OCI-LY7 (cell line): ENCODE data around the gene SFT2D1. TPM values are rescaled to one million over a fixed set of nuclear protein-coding genes. Genes with fewer than 3 reads are reported as not detected.

Experiments used
- BruUV-seq: library from RNA; stranded (reverse); fragments of 400-500 nt; replicated peaks from 2 replicates; lab custom pipeline; 2021; lab: Mats Ljungman, UMichigan
- CTCF ChIA-PET: fragments of 300-600 bp; sonication (Branson Sonifier 250); formaldehyde crosslinking; loops from one replicate; lab custom pipeline; 2022; ENCODE audit warnings: antibody characterized with exemption; ENCODE audit not compliant: unreplicated experiment; lab: Charles Lee
- POLR2A ChIA-PET: fragments of 300-600 bp; sonication (Branson Sonifier 250); formaldehyde crosslinking; loops from one replicate; lab custom pipeline; 2022; ENCODE audit warnings: antibody characterized with exemption; lab: Charles Lee
- DNase-seq: peaks from one replicate; pipeline ENCODE4 v3.0.0-alpha.2; 2015; ENCODE audit warnings: low spot score
- H2AFZ ChIP-seq: fragments of 200-600 bp; sonication (generic), shearing (Covaris generic); 2 replicates; pipeline ENCODE4 v1.6.1; 2014; ENCODE audit warnings: mild to moderate bottlenecking, antibody characterized with exemption, low read length, moderate library complexity
- H3K27ac ChIP-seq: fragments of 200-600 bp; sonication (generic); 2 replicates; pipeline ENCODE4 v1.5.1; 2014; ENCODE audit warnings: mixed run types, low read depth, mild to moderate bottlenecking, moderate library complexity, low read length, inconsistent platforms; ENCODE audit not compliant: poor library complexity, severe bottlenecking
- H3K36me3 ChIP-seq: fragments of 200-600 bp; sonication (generic); 2 replicates; pipeline ENCODE4 v1.6.1; 2014; ENCODE audit warnings: mild to moderate bottlenecking, antibody characterized with exemption, low read length, moderate library complexity, mixed read lengths; ENCODE audit not compliant: insufficient read depth
- H3K4me1 ChIP-seq: fragments of 200-600 bp; sonication (generic); 2 replicates; pipeline ENCODE4 v1.5.1; 2014; ENCODE audit warnings: mild to moderate bottlenecking, low read length; ENCODE audit not compliant: insufficient read depth, poor library complexity, severe bottlenecking
- H3K4me2 ChIP-seq: fragments of 200-600 bp; sonication (generic); 2 replicates; pipeline ENCODE4 v1.6.1; 2014; ENCODE audit warnings: mild to moderate bottlenecking, low read length
- H3K4me3 ChIP-seq: fragments of 200-600 bp; sonication (generic); 2 replicates; pipeline ENCODE4 v1.5.1; 2014; ENCODE audit warnings: mild to moderate bottlenecking, low read depth, low read length; ENCODE audit not compliant: poor library complexity, severe bottlenecking
- H3K79me2 ChIP-seq: fragments of 200-600 bp; sonication (generic); 2 replicates; pipeline ENCODE4 v1.6.1; 2016; ENCODE audit warnings: low read depth, mild to moderate bottlenecking, low read length, moderate library complexity, mixed read lengths; ENCODE audit not compliant: insufficient read depth
- H3K9me2 ChIP-seq: fragments of 200-600 bp; sonication (generic); 2 replicates; pipeline ENCODE4 v1.6.1; 2016; ENCODE audit warnings: mild to moderate bottlenecking, low read length, mixed read lengths; ENCODE audit not compliant: insufficient read depth
- H3K9me3 ChIP-seq: fragments of 200-600 bp; sonication (generic); 2 replicates; pipeline ENCODE4 v1.6.1; 2014; ENCODE audit warnings: mild to moderate bottlenecking, mixed run types, low read length, mixed read lengths
- H4K20me1 ChIP-seq: fragments of 200-600 bp; sonication (generic); 2 replicates; pipeline ENCODE4 v1.6.1; 2014; ENCODE audit warnings: mild to moderate bottlenecking, antibody characterized with exemption, low read length, moderate library complexity, mixed read lengths; ENCODE audit not compliant: insufficient read depth
- EZH2phosphoT487 ChIP-seq: fragments of 200-600 bp; sonication (generic); IDR thresholded peaks from 2 replicates; pipeline ENCODE4 v1.6.1; 2018; ENCODE audit warnings: low read depth, borderline replicate concordance, mild to moderate bottlenecking, mixed run types, antibody characterized with exemption, low read length, moderate library complexity, mixed read lengths
- intact Hi-C: fragments of 100-400 bp; cut with micrococcal nuclease; formaldehyde crosslinking; loops from one replicate; pipeline ENCODE4 v1.10.0; 2022; ENCODE audit not compliant: unreplicated experiment
- total RNA-seq, 2 experiments: library from RNA; depleted of rRNA in 1 of 2; stranded (reverse); fragments of >200 nt in 1 of 2; shearing (Covaris generic) in 1 of 2; gene quantifications; 2 replicates each; pipeline ENCODE4 v1.2.3, GENCODE V29; 2014 to 2022
- TF ChIP-seq, protein P1 (sequence below): fragments of 200-600 bp; sonication (generic); conservative IDR thresholded peaks from 2 replicates; pipeline ENCODE4 v1.5.1; 2014; ENCODE audit warnings: mild to moderate bottlenecking, antibody characterized with exemption, low read length, moderate library complexity, mixed read lengths

Gene SFT2D1
- total RNA-seq, 2 experiments from 2014 or later, result 43.4 to 63.9 TPM

DNA sequence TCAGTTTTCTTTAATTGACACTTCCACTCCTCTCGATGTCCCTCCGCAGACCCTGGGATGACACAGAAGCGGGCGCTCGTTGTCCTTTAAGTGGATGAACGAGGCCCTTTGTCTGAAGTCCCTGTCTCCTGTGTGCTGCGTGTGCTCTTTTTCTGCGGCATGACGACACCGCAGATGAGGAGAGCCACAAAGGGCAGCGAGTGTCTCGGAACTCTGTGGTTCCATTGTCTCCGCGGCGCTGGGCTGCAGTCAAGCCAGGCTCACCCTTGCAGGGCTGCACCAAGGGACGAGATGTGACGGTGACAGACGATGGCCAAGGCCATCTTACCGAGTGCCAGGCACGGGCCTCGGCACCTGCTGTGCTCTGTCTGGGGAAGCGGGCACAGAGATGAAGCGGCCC is 44.7 kb downstream of the SFT2D1 start:
- H3K4me2 ChIP-seq, result no peak overlapping the region
- BruUV-seq, result no TSS peak
- no peak for DNase-seq
- no peak overlapping the region for H3K27ac ChIP-seq
- H2AFZ ChIP-seq, result no peak overlapping the region
- intact Hi-C loops, result no loop called here
- CTCF ChIA-PET, result no interaction called here
- no peak for TF ChIP-seq EZH2phosphoT487
- peaks cover 6% of the 10 kb centered on the region; the same call in 1 of the 2 replicates for H3K9me3 ChIP-seq
- no peaks in the 10 kb centered on the region; the same call in 1 of the 2 replicates for H3K36me3 ChIP-seq
- H3K79me2 ChIP-seq, result no peaks in the 10 kb centered on the region
- H3K4me1 ChIP-seq, result no peaks in the 10 kb centered on the region
- POLR2A ChIA-PET, result interaction anchor here (1.7 kb wide), 1 partner anchor 29 kb away, joined by 5 read pairs; no protein-coding TSS in a partner anchor
- H3K4me3 ChIP-seq, result no peak overlapping the region
- no peaks in the 10 kb centered on the region for H4K20me1 ChIP-seq
- H3K9me2 ChIP-seq, result no peaks in the 10 kb centered on the region

DNA sequence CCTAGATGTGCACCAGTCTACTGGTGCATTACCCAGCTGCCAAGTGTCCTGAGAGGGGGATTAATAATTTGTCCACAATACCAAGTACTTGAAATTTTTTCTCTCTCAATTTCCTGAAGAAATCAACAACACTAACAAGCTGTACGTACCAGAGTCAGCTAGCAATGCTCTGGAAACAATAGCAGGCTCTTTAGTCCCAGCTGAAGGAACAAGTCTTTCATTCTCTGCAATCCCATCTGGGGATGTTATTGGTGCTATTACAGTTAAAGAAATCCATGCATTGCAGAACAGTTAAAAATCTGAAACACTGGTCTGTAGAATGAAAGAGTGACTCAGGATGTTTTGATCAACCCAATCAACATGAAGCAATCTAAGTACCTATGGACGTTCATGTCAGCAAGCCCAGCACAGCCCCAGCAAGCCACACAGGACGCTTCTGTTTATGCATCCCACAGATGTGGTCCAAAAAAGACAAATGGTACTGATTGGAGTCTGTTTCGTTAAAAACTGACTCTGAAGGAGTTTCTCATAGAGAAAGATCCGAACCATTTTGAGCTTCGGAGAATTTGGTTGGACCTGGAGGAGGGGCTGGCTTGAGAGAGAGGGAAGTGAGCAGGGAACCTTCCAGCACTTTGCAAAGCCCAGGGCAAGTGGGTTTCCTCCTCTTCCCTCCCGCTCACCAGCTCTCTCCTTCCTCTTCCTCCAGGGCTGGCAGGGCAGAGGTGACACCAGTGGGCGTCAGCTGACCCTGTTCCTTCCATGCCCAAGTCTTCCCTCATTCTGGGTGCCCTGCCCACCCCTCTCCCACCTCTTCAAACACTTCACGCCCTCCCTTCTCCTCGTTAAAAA is 46.1 kb downstream of the SFT2D1 start:
- H3K4me1 ChIP-seq, result no peaks in the 10 kb centered on the region
- no peaks in the 10 kb centered on the region for H4K20me1 ChIP-seq
- no TSS peak for BruUV-seq
- intact Hi-C loops, result no loop called here
- no peak overlapping the region for H3K4me3 ChIP-seq
- peaks cover 6% of the 10 kb centered on the region; the same call in 1 of the 2 replicates for H3K9me3 ChIP-seq
- no peaks in the 10 kb centered on the region for H3K9me2 ChIP-seq
- no peak for TF ChIP-seq EZH2phosphoT487
- TF ChIP-seq, protein P1, sequence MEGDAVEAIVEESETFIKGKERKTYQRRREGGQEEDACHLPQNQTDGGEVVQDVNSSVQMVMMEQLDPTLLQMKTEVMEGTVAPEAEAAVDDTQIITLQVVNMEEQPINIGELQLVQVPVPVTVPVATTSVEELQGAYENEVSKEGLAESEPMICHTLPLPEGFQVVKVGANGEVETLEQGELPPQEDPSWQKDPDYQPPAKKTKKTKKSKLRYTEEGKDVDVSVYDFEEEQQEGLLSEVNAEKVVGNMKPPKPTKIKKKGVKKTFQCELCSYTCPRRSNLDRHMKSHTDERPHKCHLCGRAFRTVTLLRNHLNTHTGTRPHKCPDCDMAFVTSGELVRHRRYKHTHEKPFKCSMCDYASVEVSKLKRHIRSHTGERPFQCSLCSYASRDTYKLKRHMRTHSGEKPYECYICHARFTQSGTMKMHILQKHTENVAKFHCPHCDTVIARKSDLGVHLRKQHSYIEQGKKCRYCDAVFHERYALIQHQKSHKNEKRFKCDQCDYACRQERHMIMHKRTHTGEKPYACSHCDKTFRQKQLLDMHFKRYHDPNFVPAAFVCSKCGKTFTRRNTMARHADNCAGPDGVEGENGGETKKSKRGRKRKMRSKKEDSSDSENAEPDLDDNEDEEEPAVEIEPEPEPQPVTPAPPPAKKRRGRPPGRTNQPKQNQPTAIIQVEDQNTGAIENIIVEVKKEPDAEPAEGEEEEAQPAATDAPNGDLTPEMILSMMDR, result no peak
- H3K27ac ChIP-seq, result no peak overlapping the region
- H3K36me3 ChIP-seq, result no peaks in the 10 kb centered on the region; the same call in 1 of the 2 replicates
- H3K4me2 ChIP-seq, result no peak overlapping the region
- DNase-seq, result no peak
- no peak overlapping the region for H2AFZ ChIP-seq
- H3K79me2 ChIP-seq, result no peaks in the 10 kb centered on the region
- POLR2A ChIA-PET, result interaction anchor here (0.5 to 1.7 kb wide), 3 partner anchors 14 to 324 kb away, joined by 3 to 5 read pairs (median 3); no protein-coding TSS in a partner anchor
- CTCF ChIA-PET, result no interaction called here

DNA sequence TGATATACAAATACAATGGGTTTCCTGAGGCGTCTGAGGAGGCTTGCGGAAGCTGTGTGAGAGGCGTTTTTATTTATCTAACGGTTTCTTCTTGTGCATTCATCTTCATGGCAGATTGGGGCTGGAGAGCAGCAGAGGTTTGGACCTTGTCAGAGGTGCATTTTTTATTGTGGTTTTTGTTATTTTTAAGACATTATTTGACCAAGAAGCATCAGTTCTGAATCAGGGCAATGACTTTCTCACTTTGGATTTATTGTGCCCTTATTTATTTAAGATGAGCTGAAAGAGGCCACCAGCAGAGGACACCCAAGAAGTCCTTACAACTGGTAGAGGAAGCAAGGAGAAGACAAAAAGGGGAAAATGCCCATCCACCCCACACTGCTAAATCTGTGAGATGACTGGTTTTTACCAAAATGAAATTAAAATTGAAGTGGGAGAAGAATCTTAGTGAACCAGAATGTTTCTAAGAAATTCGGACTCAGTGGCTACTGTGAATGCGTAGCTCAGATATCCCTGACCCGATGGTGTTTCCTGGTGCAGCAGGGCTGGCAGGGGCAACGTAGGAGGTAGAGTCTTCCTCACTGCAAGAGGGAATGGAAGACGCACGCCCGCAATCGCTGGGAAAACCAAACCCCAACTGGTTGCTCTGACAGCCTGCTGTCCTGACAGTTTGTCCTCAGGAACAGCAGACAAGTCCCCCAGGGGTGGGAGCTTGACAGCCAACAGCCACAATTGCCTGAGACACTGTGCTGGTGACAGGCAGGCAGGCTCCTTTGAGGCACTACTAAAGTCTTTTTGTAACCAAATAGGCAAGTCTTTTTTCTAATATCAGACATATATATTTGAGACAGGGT is 48.4 kb downstream of the SFT2D1 start:
- H3K36me3 ChIP-seq, result no peaks in the 10 kb centered on the region; the same call in 1 of the 2 replicates
- H2AFZ ChIP-seq, result no peak overlapping the region
- no peak for DNase-seq
- H3K79me2 ChIP-seq, result no peaks in the 10 kb centered on the region
- ChIA-PET CTCF (interaction anchor here (0.9 kb wide), 1 partner anchor 14 kb away, joined by 3 read pairs; no protein-coding TSS in a partner anchor), POLR2A (interaction anchor here (0.6 to 1.1 kb wide), 4 partner anchors 16 to 99 kb away, joined by 3 read pairs; no protein-coding TSS in a partner anchor)
- H4K20me1 ChIP-seq, result no peaks in the 10 kb centered on the region
- no peaks in the 10 kb centered on the region for H3K9me2 ChIP-seq
- no peaks in the 10 kb centered on the region for H3K4me1 ChIP-seq
- H3K9me3 ChIP-seq, result peaks cover 6% of the 10 kb centered on the region; the same call in 1 of the 2 replicates
- TF ChIP-seq, protein P1, result no peak
- TF ChIP-seq EZH2phosphoT487, result no peak
- no TSS peak for BruUV-seq
- no peak overlapping the region for H3K4me3 ChIP-seq
- no peak overlapping the region for H3K27ac ChIP-seq
- no peak overlapping the region for H3K4me2 ChIP-seq
- intact Hi-C loops, result no loop called here
